Stimulated activated CD4-positive, alpha-beta T cell treated with anti-CD3 and anti-CD28 coated beads, Interleukin-15, amount 100 ng/mL, for 1 hour (primary cell): ENCODE measurements around the gene CD9.
A peak's percentile ranks its signal among the peaks of the same experiment; 100 is the strongest.
"Not testable (repeated sequence)": the region's sequence is repeated elsewhere in the genome, so short reads cannot be mapped to it uniquely, and the experiment has no call there.

ENCODE experiments used
- DNase-seq, 2 donors: peaks; one replicate each; pipeline ENCODE4 v3.0.0-alpha.2; 2020; ENCODE audit warnings: low read depth in 1 of 2, low spot score in 1 of 2

CD9 gene

DNA sequence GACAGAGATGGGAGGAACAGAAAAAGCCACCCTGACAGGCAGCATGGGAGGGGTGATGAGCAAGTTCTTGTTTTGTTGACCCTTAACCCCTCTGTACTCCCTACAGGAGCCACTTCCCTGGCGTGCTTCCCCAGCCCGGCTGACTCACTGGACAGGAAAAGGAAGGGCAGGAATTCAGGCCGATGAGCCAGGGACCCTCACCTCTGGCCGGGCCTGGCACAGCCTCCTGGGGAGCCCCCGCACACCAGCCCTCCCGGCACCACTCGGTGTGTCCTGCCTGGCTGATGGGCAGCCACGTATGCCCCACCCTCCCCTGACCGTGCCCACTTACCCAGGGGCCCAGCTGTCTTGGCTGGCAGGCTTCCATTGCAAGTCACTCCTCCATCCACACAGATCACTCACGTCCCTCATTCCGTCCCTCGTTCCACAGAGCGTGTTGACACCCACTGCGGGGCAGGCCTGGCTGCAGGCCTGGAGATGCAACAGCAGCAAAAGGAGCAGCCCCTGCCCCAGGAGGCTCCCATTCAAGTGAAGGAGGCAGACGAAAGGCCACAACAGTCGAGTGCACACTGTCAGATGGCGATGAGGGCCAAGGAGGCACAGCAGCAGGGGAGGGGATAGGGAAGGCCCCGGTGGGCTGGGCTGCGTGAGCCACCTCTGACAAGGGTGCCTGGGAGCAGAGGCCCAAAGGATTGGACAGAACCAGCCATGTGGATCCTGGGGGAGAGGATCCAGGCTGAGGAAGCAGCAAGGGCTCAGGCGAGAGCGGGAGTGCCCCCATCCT lies 19.7 kb upstream of the CD9 start:
- DNase-seq = no peak

DNA sequence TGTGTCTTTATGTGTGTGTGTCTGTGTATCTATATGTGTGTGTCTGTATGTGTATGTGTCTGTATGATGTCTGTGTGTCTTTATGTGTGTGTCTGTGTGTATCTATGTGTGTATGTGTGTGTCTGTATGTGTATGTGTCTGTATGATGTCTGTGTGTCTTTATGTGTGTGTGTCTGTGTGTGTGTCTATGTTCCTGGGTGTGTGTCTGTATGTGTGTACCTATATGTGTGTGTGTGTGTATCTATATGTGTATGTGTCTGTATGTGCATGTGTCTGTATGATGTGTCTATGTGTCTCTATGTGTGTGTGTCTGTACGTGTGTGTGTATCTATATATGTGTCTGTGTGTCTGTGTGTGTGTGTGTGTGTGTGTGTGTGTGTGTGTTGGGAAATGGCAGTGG lies 19.0 kb upstream of the CD9 start:
- no peak for DNase-seq

DNA sequence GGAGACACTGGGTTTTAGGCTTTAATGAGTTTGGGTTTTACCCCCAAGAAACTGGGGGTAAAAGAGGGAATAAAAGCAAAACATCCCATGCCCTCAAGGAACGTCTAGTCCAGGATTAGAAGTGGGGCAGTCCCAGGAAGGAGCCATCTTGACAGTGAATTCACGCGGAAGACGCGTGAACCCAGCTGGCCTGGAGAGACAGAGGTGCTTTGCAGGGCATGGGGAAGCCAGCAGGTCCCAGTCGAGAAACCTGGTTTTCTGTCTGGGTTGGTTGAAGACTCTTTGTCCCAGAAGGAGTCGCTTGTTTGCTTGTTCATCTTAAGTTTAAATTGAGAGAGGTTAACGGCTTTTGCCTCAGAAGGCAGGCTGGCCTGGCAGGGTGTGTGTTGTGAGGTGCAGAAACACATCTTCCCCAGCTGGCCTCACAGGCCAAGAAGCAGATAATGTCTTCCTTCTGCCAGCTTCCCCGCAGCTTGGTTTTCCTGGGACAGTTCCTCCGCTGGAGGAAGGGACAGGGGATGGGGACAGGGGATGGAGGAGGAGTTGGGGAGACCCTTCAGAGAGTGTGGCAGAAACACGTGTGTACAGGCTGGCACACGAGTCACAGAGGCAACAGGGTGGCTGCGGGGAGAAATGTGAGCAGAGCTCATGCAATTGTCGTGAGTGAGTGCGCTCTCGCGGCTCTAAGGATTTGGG lies 18.5 kb upstream of the CD9 start:
- DNase-seq = no peak

DNA sequence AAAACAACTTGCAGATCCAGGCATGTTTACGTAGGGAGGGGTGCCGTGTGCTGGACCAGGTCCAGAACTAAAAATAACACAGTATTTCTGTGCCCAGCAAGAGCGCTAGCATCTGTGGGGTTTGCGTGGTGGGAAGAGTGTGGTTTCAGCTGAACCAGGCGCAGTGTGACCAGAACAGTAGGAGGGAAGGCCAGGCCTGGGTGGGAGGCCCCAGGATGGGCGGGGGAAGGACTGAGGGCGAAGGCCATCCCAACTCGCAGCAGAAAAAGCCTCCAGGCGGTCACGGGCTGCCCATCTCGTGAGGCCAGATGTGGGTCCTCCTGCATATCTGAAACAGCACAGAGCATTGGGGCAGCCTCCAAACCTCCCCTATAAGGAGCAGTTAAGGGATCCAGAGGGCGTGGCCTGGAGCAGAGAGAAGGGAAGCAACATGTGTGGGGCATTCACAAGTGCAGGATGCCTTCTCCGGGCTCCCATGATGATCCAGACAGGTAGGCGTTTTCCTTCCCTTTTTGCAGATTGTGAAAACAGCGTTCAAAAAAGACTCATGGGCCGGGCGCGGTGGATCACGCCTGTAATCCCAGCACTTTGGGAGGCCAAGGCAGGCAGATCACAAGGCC lies 17.8 kb upstream of the CD9 start:
- DNase-seq = no peak

DNA sequence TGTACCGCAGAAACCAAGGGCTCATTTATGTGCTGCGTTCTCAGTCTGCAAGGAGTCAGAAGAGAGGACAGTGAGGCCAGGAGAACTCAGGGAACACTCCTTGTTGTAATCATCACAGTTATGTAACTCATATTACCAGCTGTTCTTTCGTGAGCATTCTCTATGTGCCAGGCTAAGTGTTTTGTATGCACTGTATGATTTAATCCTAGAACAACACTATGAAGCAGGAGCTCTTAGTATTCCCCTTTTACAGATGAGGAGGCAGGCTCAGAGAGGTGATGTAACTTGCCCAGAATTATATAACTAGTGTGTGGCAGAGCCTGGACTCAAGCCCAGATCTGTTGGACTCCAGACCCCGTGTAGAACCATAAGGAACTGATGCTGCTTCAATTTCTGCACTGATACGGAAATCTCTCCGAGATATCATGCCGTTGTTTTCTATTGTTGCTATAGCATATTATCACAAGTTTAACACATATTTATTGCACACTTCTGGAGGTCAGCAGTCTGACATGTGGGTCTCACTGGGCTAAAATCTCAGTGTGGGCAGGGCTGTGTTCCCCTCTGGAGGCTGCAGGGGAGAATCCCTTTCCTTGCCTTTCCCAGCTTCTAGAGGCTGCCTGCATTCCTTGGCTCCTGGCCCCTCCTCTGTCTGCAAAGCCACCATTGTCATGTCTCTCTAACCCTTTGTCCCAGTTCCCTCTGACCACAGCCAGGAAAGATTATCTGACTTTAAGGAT lies 16.3 kb upstream of the CD9 start:
- DNase-seq = no peak

DNA sequence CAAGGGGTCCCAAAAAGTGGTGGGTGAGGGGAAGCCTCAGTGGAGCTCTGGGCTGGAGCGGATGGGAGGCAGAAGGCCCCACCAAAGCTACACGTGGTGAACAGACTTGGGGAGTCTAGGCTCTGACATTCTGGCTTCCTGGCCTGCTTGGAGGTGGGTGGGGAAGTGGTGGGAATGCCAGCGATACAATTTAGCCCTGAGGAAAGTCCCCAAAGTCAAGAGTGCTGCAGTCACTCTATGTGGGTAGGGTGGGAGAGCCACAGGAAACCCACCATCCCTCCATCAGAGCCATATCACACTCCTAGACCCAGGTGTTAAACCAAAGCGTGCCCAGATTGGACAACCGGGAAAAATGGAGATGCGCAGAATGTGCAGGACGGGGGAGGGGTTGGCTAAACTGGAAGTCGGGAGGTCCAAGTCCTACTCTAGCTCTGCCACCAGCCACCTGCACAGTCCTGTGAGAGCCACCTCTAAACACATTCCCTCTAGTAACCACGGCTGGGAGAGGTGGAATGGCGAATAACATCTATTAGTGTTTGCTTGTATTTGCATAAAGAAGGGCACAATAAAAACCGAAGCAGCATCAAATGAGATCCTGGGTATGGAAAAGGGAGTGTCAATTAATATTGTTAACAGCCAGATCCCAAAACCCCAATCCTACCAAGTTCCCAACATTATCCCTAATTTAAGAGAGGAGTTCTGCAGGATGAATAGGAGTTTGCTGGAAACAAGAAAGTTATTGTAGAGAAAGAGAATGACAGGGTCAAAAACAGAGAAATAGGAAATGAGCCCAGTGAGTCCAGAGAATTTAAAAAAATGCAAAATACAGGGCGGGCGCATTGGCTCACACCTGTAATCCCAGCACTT lies 14.0 kb upstream of the CD9 start:
- DNase-seq = no peak

DNA sequence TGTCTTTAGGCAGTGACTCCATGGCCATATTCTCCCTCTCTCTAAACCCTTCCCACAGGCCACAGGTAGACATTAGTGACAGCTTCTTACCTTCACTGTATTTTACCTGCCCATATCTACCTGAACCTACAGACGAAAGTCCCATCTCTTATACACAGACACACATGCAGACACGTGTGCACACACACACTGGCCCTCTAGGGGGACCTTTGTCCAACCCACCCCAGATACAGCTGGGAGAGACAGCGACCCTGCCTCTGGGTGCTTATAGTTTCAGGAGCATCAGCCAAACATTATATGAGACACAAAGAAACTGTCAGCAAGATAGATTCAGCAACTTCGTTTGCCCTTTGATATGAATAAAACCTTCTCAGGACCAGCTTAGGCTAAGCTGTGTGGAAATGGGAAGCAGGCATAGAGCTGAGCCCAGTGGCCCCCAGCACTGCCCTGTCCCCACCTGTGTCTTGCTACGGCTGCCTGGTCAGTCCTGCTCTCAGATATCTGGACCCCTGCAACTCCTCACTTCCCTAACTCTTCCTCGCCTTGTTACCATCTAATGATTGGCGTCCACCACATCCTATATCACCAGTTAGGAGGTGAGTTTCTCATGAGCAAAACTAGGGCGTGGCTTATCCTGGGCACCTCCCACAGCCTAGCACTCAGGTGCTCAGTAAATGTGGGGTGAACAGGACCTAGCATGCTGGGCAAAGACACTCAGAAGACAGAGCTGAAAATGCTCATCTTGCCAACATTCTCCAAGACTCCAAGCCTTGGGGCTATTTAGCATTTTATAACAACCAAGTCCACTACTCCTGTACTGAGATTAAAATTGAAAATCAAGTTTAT lies 12.0 kb upstream of the CD9 start:
- no peak for DNase-seq

DNA sequence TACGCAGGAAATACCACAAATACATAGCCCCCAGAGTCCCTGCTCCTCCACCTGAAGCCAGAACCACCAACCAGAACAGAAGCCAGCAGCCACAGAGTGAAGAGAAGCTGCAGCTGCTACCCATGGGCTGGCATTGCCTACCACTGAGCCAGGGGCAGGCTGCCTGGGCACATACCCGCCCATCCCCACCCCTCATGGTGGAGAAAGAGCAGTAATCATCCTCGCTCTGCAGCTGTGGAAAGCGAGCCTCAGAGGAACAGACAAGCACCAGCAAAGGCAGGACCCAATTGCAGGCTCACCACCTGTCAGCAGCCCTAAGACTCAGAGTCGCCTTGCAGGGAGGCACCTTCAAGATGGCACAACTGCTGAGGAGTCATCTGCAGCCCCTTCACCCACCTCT lies 11.2 kb upstream of the CD9 start:
- DNase-seq = no peak

DNA sequence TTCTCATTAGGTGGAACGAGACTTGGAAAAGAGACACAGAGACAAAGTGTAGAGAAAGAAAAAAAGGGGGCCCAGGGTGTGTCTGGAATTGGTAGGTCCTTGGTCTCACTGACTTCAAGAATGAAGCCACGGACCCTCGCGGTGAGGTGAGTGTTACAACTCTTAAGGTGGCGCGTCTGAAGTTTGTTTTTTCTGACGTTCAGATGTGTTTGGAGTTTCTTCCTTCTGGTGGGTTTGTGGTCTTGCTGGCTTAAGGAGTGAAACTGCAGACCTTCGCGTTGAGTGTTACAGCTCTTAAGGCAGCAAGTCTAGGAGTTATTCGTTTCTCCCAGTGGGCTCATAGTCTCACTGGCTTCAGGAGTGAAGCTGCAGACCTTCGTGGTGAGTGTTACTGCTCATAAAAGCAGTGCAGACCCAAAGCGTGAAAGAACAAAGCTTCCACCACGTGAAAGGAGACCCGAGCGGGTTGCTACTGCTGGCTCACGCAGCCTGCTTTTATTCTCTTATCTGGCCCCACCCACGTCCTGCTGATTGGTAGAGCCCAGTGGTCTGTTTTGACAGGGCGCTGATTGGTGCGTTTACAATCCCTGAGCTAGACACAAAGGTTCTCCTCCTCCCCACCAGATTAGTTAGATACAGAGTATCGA lies 10.1 kb upstream of the CD9 start:
- DNase-seq = not testable (repeated sequence)

DNA sequence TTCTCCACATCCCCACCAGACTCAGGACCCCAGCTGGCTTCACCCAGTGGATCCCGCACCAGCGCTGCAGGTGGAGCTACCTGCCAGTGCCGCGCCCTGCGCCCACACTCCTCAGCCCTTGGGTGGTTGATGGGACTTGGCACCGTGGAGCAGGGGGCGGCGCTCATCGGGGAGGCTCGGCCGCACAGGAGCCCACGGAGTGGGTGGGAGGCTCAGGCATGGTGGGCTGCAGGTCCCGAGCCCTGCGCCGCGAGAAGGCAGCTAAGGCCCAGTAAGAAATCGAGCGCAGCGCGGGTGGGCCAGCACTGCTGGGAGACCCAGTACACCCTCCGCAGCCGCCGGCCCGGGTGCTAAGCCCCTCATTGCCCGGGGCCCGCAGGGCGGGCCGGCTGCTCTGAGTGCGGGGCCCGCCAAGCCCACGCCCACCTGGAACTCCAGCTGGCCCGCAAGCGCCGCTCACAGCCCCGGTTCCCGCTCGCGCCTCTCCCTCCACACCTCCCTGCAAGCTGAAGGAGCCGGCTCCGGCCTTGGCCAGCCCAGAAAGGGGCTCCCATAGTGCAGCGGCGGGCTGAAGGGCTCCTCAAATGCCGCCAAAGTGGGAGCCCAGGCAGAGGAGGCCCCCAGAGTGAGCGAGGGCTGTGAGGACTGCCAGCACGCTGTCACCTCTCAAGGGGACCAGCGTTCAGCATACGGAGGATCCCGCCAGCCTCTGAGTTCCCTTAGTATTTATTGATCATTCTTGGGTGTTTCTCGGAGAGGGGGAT lies 9.3 kb upstream of the CD9 start:
- not testable (repeated sequence) for DNase-seq

DNA sequence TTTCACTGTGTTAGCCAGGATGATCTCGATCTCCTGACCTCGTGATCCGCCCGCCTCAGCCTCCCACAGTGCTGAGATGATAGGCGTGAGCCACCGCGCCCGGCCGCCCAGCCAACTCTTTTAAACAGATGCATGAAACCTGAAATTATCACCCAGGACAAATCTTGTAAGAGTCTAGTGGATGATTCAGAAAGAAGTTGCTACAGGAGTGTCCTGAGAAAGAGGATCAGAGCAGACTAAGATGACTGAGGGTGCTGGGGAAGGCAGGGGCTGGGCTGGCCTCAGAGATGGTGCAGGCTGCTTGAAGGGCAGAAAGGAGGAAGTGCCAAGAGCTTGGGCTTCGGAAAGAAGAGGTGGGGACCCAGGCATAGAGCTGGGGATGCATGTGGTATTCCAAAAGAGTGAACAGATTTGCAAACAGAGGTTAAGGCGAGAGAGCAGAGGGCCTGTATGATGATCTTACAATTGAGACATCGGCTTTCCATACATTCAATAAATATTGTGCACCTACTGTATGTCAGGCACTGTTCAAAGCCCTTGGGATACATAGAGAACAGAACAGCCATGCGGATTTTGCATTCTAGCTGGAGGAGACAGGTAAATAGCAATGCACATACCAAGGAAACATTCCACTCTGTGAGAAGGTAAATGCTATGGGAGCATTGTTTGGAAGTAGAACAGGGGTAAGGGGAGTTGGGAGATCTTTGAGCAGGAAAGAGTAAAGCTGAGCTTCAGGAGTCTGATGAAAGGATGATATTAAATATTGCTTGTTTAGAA lies 7.4 kb upstream of the CD9 start:
- DNase-seq = no peak

DNA sequence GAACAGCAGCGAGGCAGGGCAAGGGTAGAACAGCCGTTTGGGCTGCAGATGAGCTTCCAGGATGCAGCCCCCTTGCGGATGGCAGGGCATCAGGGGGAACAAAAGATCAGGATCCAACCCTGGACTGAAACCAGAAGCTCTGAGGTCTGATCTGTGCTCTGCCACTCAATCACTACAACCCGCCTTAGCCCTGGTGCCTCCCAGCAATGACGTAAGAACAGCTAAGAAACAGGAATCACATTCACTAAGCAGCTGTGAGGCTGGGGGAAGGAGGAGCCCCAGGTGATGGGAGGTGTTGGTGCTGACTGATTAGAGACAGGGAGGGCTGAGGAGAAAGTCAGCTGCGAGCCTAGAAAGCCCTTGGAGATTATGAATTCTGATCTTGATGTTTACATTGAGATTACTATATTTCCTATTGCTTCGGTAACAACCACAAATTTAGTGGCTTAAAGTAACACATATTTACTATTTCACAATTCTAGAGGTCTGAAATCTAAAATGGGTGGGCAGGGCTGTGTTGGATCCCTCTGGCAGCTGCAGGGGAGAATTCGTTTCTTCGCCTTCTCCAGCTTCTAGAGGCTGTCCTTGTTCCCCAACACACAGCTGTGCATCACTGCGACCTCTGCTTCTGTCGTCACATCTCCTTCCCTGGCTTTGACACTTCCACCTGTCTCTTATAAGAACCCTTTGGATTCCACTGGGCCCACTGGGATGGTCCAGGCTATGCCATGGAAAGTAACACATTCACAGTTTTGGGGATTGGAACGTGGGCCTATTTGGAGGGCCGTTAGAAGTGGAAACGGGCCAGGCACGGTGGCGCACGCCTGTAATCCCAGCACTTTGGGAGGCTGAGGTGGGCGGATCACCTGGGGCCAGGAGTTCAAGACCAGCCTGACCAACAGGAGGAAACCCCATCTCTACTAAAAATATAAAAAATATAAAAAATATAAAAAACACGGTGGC lies 6.1 kb upstream of the CD9 start:
- no peak for DNase-seq

DNA sequence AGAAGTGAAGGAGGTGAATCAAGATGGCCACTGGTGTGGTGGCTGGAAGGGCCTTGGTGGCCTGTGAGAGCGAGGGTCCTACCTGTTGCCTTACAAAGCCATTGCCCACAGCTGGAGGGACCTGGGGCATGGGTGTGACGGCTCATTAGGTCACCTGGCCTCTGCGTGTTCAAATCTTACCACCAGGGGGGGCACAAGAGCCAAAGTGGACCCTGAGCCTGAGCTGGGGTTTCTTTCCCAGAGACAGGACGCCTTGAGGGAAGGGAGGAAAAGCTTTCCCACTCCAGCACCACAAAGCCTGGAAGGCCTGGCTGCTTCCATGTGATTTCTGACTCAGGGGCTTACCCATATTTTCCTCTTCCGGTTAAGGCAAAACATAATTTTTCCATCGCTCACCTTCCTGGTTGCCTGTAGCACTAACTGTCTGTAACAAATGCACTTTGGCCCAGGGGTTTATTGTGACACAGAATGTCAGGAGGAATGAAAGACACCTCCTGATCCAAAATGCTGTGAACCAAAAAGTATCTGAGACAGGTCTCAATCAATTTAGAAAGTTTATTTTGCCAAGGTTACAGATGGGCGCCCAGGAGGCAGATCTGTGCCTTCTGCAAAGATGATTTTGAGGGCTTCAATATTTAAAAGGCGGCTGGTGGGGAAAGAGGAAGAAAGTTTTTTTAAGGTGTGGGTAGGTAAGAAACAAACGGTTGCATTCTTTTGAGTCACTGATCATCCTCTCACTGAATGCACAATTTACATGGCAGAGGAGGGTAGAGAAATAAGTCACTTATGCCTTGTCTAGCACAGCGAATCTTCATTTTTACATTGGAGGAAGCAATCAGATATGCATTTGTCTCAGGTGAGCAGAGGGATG lies 4.3 kb upstream of the CD9 start:
- peak; percentile 51 to 64 for DNase-seq

DNA sequence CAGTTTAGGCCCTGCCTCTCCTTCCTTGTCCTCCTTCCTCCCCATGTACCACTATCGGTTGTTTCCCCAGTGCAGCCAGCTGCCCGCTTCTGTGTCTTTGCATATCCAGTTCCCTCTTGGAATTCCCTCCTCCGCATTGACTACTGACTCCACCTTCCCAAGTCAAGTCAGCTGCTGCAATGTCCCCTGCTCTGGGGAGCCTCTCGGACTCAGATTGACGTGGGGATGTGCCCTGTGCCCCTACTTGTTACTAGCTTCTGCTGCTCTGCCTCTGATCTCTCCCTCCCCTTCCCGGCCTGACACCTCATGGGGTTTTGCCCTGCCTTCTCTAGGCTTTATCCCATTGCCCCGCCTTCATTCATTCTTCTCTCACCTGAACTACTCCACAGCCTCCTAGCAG lies 2.1 kb upstream of the CD9 start:
- DNase-seq = no peak

DNA sequence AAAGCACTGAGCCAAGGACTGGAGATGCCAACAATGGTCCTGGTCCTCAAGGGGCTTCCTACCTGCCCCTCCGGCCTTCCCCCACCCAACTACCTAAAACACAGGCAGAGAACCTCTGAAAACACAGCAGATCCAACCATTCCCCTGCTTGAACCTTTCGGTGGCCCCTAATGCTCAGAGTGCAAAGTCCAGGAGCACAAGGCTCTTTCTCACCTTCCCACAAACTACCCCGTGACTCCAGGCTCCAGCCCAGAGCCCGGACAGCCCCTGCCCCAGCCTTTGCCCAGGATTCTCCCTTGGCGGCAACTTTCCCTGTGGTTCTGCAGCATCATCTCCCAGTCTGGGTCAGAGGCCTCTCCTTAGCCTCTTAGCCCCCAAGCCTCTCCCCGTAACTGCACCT lies 1.6 kb upstream of the CD9 start:
- DNase-seq = no peak
